HCEC 1CT (cell line): ENCODE data around the gene TMPRSS9.

Experiments
- DNase-seq: peaks from one replicate; pipeline ENCODE4 v3.0.0-alpha.2; 2017

TMPRSS9 gene

GRCh38 chr19:2359992-2360685, at the start of gene TMPRSS9:
Gene TMPRSS9, plus strand, starts transcription at chr19:2360265. Its CDS starts 29,521 bp downstream, at chr19:2389786.
- DNase-seq: no peak

GRCh38 chr19:2311093-2311492, 49.0 kb upstream of the TMPRSS9 start:
- DNase-seq: no peak

GRCh38 chr19:2312820-2313501, 47.1 kb upstream of the TMPRSS9 start:
- DNase-seq: no peak

- DNase-seq: no peak
These were observed 44.8 kb upstream of the TMPRSS9 start for GRCh38 chr19:2315121-2315817.

- peak; percentile 13 for DNase-seq
These were observed 44.2 kb upstream of the TMPRSS9 start for GRCh38 chr19:2315818-2316353.

- no peak for DNase-seq
These were observed 42.8 kb upstream of the TMPRSS9 start for GRCh38 chr19:2317300-2317699.

GRCh38 chr19:2317756-2318155, 42.3 kb upstream of the TMPRSS9 start:
- DNase-seq: no peak

- no peak for DNase-seq
These were observed 41.1 kb upstream of the TMPRSS9 start for GRCh38 chr19:2318923-2319322.

- no peak for DNase-seq
These were observed 40.5 kb upstream of the TMPRSS9 start for GRCh38 chr19:2319551-2319950.

- DNase-seq: no peak
These were observed 40.0 kb upstream of the TMPRSS9 start for GRCh38 chr19:2320049-2320448.

- no peak for DNase-seq
These were observed 39.1 kb upstream of the TMPRSS9 start for GRCh38 chr19:2320939-2321338.

- no peak for DNase-seq
These were observed 38.3 kb upstream of the TMPRSS9 start for GRCh38 chr19:2321565-2322283.

- no peak for DNase-seq
These were observed 36.4 kb upstream of the TMPRSS9 start for GRCh38 chr19:2323707-2324106.

- no peak for DNase-seq
These were observed 35.7 kb upstream of the TMPRSS9 start for GRCh38 chr19:2324220-2324948.

- no peak for DNase-seq
These were observed 34.6 kb upstream of the TMPRSS9 start for GRCh38 chr19:2325281-2326046.

- no peak for DNase-seq
These were observed 33.2 kb upstream of the TMPRSS9 start for GRCh38 chr19:2326699-2327360.

GRCh38 chr19:2327773-2328400, 32.2 kb upstream of the TMPRSS9 start:
- DNase-seq: peak; percentile 69

GRCh38 chr19:2328401-2329148, 31.5 kb upstream of the TMPRSS9 start, which contains the start of the genes LSM7 and SPPL2B:
Gene LSM7, minus strand, starts transcription at chr19:2328586. Its CDS starts 20 bp downstream, at chr19:2328566.
Gene SPPL2B, plus strand, starts transcription at chr19:2328684. Its CDS starts 26 bp downstream, at chr19:2328710.
- DNase-seq: peak; percentile 80

- DNase-seq: no peak
These were observed 31.0 kb upstream of the TMPRSS9 start for GRCh38 chr19:2329149-2329478.
